GM23338 (cell line): ENCODE results near the gene FANK1.

Experiments
- EZH2phosphoT487 ChIP-seq: fragments of 200-600 bp; sonication (generic); IDR thresholded peaks from one replicate; pipeline ENCODE4 v1.8.1; 2018; ENCODE audit warnings: antibody characterized with exemption; ENCODE audit not compliant: unreplicated experiment
- JUNB ChIP-seq: IDR thresholded peaks from one replicate; pipeline ENCODE4 v1.6.1; 2016; ENCODE audit warnings: antibody characterized with exemption; ENCODE audit not compliant: unreplicated experiment
- TF ChIP-seq, protein P1 (sequence below), 2 experiments: fragments of 200-600 bp in 1 of 2; sonication (generic) in 1 of 2; conservative IDR thresholded peaks; 2 replicates each; pipeline versions ENCODE4 v1.5.1 to v1.6.1; 2016 to 2017; ENCODE audit warnings: antibody characterized with exemption in 2 of 2, low read depth in 2 of 2, mild to moderate bottlenecking in 2 of 2, moderate library complexity in 1 of 2

DNA sequence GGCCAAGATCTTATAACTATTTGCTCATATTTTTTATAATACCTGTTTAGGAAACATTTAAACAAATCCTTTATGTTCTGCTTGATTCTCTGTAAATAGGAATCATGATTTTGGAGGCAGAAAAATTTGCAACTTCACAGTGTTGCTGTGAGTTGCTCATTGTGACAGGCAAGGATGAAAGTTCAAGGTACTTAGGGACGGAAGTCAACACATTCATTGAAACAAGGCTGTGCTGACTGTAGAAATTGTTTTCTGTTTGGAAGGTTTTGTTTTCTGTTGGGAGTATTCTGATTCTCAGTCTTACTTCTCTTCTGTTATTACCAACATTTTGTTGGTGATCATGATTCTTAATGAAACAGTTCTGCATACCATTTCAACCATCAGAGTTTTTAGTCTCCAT, 54.9 kb downstream of the FANK1 start:
- TF ChIP-seq EZH2phosphoT487 (no peak), JUNB (no peak)
- TF ChIP-seq, protein P1, sequence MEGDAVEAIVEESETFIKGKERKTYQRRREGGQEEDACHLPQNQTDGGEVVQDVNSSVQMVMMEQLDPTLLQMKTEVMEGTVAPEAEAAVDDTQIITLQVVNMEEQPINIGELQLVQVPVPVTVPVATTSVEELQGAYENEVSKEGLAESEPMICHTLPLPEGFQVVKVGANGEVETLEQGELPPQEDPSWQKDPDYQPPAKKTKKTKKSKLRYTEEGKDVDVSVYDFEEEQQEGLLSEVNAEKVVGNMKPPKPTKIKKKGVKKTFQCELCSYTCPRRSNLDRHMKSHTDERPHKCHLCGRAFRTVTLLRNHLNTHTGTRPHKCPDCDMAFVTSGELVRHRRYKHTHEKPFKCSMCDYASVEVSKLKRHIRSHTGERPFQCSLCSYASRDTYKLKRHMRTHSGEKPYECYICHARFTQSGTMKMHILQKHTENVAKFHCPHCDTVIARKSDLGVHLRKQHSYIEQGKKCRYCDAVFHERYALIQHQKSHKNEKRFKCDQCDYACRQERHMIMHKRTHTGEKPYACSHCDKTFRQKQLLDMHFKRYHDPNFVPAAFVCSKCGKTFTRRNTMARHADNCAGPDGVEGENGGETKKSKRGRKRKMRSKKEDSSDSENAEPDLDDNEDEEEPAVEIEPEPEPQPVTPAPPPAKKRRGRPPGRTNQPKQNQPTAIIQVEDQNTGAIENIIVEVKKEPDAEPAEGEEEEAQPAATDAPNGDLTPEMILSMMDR (conservative IDR thresholded peaks at IDR 0.05; ENCODE audit: low read depth in 2 of 2), result no peak
